Medulla oblongata (tissue), 1 donor: Measurements from ENCODE around the gene GRIP2.

Experiments used
- DNase-seq: peaks from one replicate; pipeline ENCODE4 v3.0.0-alpha.2; 2015; ENCODE audit errors: extremely low spot score

Gene GRIP2

DNA sequence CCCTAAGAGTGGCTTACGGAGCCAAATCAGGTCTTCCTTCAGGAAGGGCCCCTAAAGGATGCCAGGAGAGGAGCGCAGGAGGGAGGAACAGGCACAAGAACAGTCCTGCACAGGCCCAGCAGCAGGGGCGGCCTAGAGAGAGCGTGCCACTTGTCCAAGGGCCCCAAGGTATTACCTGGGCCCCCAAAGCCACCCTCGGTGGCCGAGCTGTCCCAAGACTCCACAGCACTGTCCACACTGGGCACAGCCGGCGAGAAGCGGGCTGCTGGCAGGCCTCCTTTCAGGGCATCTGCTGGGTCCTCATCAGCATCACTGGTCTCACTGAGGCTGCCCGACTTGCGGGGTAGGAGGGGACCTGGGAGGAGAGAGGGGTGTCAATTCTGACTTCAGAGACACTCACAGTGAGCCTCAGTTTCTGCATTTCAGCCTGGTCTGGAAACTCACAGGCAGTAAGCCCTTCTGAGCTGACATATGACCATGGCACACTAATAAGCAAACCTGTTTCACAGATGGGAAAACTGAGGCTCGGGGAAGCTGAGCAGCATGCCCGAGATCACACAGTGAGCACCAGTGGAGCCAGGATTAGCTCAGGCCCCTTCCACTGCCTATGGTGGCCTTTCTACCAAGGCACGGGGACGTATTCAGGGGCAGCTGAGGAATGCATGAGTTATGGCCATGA lies 33.4 kb downstream of the GRIP2 start:
- no peak for DNase-seq

DNA sequence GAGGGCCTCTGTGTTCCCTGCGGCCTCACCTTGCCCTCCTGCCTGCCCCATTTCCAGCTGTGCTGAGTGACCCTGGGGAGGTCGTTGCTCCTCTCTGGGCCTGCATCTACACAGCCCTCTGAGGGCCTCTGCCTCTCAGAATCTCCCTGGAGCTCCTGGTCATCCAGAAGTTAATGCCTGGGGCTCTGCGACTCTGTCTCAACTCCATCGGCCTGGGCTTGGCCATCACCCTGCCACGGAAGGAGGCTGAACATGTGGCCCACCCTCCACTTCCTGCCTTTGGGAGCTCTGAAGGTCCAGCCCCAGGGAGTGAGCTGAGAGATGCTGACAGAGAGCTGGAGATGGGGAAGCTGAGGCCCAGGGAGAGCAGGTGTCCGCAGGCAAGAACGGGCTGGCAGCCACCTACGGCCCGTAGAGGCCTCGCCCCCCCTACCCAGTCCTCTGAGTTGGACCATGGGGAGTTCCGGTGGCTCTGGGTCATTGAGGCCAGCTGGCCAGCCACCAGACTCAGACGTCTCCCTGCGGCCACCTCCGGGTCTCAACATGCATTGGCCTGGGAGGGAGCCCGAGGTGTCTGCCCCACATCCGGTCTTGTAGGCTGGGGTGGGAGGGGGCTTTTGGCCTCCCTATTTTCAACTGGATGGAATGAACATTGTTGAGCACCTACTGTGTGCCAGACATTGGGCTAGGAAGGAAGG lies 34.2 kb downstream of the GRIP2 start:
- no peak for DNase-seq

DNA sequence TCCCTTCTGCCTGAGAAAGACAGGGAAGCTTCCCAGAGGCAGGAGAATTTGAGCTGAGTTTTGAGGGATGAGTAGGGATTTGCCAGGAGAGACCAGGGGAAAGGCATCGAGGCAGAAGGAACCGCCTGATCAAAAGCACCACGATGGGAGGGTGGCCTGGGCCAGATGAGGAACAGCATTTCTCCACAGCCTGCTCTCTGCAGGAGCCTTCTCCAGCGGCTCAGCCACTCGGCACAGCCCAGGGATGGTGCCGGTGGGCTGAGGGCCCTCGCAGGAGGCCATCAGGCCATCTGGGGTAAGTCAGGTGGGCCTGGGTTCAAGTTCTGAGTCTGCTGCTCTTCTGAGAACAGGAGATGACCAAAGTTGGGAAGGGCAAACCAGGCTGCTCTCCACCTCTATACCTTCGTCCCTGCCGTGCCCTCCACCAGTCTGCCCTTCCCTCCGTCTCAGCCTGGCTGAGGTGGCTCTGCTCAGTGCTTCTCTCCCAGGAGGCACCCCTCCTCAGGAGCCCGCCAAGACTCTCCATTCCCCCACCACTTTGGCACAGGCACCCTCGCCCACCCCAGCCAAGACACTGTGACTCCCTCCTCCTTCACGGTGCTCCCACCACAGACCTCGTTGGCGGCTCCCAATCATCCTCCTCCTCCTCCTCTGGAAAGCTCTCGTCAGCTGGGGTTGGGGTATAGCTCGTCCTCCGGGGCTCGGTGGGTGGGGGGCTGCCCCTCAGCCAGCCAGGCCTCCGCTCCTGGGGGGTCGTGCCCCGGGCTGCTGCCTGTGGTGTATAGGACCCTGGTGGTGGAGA lies 34.9 kb downstream of the GRIP2 start:
- DNase-seq: no peak

DNA sequence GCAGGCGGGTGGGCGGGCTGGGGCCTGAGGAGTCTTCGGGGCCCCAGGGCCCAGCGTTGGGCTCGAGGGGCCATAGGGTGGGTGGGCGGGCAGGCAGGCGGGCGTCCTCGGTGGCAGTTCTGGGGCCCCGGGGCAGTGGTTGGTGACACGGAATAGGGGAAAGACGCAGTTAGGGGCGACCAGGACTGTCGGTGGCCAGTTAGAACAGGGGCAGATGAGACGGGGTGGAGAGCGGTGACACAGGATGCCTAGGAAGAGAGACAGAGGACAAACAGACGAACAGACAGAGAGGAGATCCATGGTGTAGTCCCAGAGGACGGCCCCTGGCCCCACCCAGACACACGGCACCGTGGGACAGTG lies 36.5 kb downstream of the GRIP2 start:
- DNase-seq: no peak

DNA sequence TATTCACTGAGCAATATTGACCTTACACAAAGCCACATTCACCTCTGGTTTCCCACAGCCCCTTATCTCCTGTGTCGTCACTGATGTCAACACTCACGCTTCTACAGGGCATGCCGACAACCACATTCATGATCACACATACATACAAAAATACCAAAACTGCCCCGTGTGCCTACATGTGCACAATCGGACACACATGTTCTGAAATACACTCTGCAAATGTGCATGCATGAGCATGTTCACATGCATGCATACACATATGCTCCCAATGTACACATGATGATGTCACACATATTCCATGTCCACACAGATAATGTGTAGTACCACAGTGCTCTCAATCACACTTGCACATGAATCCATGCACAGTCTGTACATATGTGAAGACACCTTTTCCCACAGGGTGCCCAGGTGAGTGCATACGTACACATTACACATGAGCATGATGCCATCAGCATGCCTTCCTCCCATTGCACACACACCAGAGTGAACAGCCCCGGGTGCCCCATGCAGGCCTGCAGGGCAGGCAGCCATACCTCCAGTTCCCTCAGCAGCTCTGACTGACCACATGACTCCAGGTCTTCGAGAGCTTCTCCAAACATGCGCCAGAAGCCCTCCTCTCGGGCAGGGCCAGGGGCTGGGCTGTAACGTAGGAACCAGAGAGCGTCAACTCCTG lies 37.0 kb downstream of the GRIP2 start:
- no peak for DNase-seq

DNA sequence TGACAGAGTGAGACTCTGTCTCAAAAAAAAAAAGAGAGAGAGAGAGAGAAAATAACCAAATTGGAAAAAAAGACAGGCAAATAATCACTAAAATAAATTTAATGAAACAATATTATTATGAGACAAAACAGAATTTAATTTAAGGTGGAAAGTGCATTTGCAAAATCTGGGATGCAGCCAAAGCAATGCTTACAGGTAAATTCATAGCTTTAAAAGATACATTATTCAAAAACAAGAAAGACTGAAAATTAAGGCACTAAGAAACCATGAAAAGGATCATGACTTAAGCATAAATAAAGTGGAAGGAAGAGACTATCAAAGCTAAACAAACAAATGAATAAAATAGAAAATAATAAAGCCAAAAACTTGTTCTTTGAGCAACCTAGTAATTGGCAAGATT lies 37.7 kb downstream of the GRIP2 start:
- DNase-seq: no peak

DNA sequence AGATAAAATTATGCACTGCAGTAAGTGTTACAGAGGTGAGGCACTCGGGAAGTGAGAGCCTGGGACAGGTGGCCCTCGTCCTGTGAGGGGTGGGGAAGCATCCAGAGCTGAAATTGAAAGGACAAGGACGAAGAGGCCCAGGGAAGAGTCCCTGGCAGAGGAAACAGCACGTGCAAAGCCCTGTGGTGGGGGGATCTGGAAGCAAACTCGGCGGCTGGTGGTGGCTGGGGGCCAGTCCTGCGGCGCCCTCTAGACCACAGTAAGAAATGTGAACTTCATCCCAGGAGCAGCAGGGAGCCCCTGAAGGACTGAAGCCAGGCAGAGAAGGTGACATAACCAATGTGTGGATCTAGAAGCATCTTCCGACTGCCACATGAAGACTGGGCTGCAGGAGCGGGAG lies 42.8 kb downstream of the GRIP2 start:
- no peak for DNase-seq

DNA sequence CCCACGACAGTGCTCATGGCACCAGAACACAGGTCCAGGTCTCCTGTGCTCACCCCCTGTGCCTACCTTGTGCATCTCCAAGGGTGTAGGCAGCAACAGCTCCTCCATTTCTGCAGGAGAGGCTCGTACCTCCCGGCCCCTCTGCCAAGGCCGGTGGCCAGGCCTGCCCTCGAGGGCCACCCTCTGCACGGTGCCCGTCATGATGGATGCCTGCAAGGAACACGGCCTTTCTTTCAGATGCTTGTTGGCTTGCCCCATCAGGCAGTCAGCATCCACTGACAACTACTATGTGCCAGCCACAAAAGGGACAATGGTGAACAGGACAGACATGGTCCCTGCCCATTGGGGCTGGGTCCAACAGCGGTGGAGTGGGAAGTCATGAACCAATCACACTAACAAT lies 43.8 kb downstream of the GRIP2 start:
- DNase-seq: no peak

DNA sequence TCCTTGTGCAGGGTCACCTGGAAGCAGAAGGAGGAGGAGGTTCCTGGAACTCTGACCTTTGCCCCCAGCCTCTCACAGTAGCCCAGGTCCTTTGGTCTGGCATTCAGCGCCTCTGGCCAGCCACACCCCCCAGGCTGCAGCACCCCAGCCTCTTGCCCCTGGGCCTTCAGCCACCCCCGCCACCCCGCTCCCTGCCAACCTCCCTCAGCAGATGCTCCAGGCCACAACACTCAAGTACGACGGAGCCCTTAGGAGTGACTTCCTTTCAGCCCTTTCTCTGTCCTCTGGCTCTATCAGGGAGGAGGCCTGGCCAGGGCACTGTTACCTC lies 45.2 kb downstream of the GRIP2 start:
- DNase-seq: no peak

DNA sequence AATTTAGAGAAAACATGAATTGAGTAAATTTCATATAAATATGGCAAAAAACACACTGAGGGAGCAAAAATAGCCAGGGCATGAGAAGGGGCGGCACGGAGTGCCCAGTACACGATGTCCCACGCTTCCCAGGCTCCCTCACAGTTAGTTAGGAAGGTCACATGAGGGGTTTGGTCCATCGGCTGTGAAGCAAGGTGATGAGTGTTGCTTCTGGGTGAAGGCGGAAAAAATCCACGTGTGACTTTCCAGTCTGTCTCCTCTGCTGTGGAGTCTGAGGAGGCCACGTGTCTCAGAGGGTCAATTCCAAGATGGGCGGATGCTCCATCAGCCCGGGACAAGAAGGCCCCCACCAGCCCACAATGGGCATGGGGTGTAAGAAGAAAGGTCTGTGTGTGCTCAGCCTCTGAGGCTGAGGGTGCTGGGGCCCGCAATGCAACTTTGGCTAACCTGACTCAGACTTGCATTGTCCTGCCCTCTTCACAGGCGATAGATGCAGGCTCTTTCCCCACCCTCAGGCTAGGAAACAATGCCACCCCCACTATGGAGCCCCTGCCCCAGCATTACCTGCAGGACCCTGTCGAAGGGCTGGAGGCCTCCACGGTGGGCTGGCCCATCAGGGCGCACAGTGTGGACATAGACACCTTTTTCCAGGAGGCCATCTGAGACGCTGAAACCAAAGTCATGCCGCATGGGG lies 45.7 kb downstream of the GRIP2 start:
- no peak for DNase-seq

DNA sequence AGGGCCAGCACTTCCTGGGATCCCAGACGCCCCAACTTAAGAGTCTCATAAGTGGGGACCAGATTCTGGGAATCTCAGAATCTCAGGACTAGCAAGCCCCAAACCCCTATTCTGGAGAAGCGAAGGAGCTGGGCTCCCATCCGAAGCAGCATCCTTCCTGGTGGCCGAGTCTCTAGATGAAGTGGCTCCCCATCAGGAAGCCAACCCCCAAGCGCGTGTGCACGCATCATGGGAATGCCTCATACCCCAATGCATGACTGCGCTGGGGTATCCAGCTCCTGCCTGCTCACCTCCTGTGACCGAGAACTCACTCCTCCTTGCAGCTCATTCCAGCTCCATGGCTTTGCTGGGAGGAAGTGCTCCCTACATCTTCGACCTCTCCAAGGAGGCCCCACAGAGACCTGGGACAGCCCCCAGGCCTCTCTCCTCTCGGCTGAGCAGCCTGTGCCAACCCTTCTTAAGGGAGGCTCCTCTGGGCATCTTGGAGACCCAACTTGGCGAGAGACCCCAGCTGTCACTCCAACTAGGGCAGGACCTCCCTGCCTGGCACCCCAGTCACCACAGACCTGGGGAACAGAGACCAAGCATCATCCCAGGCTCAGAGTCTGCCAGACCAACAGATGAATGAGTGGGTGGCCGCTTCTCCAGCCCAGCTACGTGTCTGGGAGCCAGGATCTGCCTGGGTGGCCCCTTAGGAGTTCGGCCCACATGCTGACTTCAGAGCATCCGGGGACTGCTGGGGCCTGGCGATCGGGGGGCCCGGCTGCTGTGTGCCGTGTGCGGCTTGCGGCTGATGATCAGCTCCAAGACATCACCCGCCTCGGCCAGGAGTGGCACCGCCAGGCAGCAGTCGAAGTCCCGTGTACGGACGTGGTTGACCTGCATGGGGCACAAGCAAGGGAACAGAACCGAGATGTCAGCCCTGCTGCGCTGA lies 46.9 kb downstream of the GRIP2 start:
- DNase-seq: no peak

DNA sequence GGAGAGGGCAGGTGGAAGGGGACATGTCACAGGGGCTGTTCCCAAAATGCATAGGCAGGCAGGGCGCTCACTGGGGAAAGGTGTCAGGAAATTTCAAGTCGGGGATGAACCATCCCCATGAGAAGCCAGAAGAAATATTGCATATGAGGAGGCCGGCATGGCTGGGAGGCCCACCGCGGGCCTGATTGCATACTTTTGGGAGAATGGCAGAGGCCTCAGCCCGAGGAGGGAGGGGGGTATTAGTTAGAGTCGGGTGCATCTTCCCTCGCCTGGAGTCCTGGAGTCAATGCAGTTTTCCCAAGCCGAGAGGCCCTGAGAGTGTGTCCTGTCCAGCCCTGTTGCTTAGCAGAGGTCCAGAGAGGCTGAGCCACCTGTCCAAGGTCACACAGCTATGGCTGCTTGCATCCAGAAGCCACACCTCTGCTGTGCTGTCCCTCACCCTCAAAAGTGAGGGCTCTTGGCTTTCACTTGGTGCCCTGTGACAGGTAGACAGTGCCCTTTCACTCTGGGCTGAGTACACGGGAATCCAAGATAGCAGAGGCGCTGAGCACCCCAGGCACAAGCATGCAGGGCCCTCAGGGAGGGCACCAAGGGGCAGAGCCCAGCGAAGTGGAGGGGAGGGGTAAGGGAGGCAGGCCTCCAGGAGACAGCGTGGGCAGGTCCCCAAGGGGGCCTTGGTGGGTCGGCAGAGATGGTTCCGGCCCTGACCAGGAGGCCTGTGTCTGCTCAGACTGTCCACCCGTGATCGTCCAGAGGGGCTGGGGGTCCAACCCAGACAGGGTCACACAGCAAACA lies 48.5 kb downstream of the GRIP2 start:
- no peak for DNase-seq

DNA sequence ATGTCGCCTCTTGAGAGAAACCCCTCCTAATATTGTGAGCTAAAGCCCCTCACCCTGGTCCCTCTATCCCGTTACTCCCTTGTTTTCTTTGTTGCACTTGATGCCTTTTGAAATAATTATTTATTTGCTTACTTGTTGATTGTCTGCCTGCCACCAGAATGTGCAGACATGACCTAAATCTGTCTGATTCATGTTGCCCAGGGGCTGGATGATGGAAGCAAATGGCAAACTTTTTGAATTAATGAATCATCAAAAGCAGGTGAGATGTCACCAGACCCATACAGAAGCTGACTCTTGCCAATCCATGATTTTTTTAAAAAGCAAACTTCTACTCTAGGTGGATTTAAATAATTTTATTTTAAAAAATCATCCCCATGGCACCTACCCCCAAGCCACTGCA lies 49.3 kb downstream of the GRIP2 start:
- DNase-seq: no peak

DNA sequence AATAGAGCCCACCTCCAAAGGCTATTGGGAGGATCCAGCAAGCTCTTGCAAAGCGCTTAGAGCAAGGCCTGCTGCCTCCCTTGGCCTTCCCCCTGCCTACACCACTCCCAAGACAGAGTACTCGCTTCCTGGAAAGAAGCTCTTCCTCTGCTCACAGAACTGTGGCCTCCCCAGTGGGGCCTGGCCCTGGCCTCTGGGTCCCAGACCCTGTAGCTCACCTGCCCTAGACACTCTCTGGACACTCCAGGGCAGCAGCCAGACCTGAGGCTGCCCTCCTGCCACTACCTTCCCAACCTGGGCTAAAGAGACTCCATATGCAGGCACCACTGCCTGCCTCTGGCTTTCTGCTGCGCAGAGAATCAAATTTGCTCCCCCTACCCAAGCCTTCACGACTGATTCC lies 49.9 kb downstream of the GRIP2 start:
- no peak for DNase-seq

DNA sequence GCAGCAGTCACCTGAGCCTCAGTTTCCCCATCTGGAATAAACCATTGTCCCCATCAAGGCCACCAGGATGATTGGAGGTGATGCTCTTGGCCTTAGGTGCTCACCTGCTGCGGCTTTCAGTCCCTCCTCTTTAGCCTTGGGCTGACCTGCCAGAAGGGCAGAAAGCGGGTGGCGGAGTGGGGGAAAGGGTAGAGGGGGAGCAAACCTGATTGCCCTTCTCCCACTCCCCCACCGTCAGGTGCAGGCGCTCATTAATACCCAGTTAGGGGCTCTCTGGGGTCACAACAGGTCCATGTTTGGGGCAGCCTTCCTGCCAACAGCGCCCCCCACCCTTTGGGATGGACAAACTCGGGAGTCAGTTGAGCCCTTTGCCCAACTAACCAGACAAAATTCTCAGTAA lies 50.5 kb downstream of the GRIP2 start:
- no peak for DNase-seq

DNA sequence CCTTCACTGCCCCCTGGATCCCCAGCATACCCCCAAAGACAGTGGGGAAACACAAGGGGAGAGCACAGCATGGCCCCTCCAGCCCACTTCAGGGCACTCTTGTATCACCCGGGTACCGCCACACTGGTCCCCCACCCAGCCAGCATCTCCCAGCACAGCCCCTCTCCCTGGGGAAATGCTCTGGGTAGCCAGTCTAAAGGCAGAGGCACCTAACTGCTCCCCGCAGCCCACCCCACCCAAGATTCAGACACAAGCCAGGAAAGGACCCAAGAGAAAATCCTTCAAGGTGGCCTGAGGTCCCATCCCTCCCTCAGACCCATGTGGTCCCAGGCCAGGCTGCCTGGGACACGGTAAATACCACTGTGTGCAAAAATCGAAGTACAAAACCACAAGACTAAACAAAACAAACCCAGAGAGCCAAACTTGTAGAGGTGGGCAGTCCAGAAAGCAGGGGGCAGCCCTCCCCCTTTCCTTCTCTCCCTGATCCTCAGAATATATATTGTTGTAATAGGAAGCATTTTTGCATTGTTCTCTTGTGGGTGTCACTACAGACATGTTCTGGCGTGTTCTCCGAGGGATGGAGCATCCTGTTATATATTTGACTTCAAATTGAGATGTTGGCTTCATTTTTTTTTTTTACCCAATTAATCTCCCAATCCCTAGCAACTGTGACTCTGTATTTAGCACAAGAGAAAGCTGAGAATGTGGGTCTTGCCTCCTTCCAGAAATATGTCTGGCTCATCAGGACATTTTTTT lies 51.7 kb downstream of the GRIP2 start:
- no peak for DNase-seq

DNA sequence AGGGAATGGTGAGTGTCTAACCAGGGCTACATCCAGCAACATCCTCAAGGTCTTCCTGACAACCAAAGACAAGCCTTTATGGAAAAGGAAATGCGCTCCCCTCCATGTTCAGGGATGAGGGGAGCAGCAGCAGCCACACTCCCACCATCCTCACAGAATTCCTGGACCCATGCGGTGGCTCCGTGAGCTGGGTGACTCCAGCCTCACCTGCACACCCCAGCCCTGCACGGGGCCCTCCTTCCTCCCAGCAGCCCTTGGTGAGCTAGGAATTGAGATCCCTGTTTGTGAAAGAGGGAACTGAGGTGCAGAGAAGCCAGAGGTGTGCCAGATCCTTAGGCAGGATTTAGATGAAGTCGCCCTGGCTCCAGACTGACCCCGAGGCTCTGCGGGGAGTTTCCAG lies 52.3 kb downstream of the GRIP2 start:
- no peak for DNase-seq

DNA sequence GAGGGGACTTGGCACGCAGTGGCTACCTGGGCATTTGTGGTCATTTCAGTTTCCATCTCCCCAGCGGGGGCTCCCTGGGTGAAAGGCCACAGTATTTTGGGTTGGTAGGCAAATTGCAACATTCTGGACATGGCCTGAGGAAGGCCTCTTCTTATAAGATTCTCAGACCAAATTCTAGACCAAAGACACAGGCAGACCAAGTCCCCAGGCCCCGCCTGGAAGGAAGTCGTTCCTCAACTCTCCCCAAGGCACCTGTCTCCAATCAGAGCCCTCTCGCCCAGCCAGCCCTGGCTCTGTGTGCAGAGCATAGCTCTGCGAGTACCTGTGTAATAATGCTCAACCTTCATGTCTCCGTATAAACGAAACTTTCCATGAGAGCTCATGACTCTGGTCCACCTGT lies 53.1 kb downstream of the GRIP2 start:
- DNase-seq: no peak

DNA sequence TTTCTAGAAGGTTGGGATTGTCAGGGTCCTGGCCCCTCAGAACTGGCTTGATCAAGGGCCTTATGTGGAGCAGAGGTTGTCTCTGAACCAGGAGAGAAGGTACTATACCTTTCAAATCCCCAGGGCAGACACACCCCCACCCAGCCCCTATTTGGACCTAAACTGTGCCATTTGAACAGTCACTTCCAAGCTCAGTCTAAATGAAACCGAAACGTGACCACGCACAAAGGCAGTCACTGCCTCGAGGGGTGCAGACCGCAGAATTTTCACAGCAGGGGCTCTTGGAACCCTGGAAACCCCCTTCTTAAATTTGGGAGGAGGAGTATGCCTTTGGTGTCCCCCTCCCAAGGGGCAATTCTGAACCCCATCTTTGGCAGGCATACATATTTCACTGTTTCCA lies 53.7 kb downstream of the GRIP2 start:
- no peak for DNase-seq
